ENCODE data around the gene ETFA. TPM values are rescaled to one million over a fixed set of nuclear protein-coding genes. Genes with fewer than 3 reads are reported as not detected.

The ETFA gene
- total RNA-seq, 1 experiment from 2014 or later: 223 TPM

- DNase-seq (ENCODE audit: low spot score): no peak
These were observed 90.0 kb downstream of the ETFA start for GRCh38 chr15:76221085-76221767.

- no peak for DNase-seq (ENCODE audit: low spot score)
These were observed 93.4 kb downstream of the ETFA start for GRCh38 chr15:76217882-76218217.

- DNase-seq (ENCODE audit: low spot score): peak; percentile 77
These were observed 94.0 kb downstream of the ETFA start for GRCh38 chr15:76217029-76217881.

- no peak for DNase-seq (ENCODE audit: low spot score)
These were observed 95.6 kb downstream of the ETFA start for GRCh38 chr15:76215634-76216033.

- peak; percentile 24 for DNase-seq (ENCODE audit: low spot score)
These were observed 101.3 kb downstream of the ETFA start for GRCh38 chr15:76209942-76210341.

GRCh38 chr15:76209523-76209922, 101.7 kb downstream of the ETFA start:
- DNase-seq (ENCODE audit: low spot score): no peak

GRCh38 chr15:76208786-76209424, 102.4 kb downstream of the ETFA start:
- peak; percentile 51 for DNase-seq (ENCODE audit: low spot score)

- DNase-seq (ENCODE audit: low spot score): no peak
These were observed 103.0 kb downstream of the ETFA start for GRCh38 chr15:76208084-76208785.

- peak; percentile 83 for DNase-seq (ENCODE audit: low spot score)
These were observed 104.8 kb downstream of the ETFA start for GRCh38 chr15:76206325-76206976.

GRCh38 chr15:76204916-76205460, 106.3 kb downstream of the ETFA start:
- DNase-seq (ENCODE audit: low spot score): no peak

GRCh38 chr15:76204109-76204845, 107.0 kb downstream of the ETFA start:
- DNase-seq (ENCODE audit: low spot score): no peak

- no peak for DNase-seq (ENCODE audit: low spot score)
These were observed 107.7 kb downstream of the ETFA start for GRCh38 chr15:76203346-76204108.

GRCh38 chr15:76201536-76202255, 109.6 kb downstream of the ETFA start:
- DNase-seq (ENCODE audit: low spot score): no peak

- DNase-seq (ENCODE audit: low spot score): no peak
These were observed 110.6 kb downstream of the ETFA start for GRCh38 chr15:76200641-76201105.

GRCh38 chr15:76200083-76200465, 111.2 kb downstream of the ETFA start:
- DNase-seq (ENCODE audit: low spot score): no peak

GRCh38 chr15:76199106-76200082, 111.9 kb downstream of the ETFA start:
- DNase-seq (ENCODE audit: low spot score): peak; percentile 73

GRCh38 chr15:76198456-76199105, 112.7 kb downstream of the ETFA start:
- no peak for DNase-seq (ENCODE audit: low spot score)

Data from A172 (cell line).